ENCODE data around the gene CHST11. TPM values are rescaled to one million over a fixed set of nuclear protein-coding genes. Genes with fewer than 3 reads are reported as not detected.
A peak's percentile ranks its signal among the peaks of the same experiment; 100 is the strongest.

The CHST11 gene
- total and polyA plus RNA-seq, 9 of the 15 experiments (the other 6 are each of a cell fraction or from before 2014, with no cell fraction given): 2.3 to 38.7 (median 15.0) TPM

DNA sequence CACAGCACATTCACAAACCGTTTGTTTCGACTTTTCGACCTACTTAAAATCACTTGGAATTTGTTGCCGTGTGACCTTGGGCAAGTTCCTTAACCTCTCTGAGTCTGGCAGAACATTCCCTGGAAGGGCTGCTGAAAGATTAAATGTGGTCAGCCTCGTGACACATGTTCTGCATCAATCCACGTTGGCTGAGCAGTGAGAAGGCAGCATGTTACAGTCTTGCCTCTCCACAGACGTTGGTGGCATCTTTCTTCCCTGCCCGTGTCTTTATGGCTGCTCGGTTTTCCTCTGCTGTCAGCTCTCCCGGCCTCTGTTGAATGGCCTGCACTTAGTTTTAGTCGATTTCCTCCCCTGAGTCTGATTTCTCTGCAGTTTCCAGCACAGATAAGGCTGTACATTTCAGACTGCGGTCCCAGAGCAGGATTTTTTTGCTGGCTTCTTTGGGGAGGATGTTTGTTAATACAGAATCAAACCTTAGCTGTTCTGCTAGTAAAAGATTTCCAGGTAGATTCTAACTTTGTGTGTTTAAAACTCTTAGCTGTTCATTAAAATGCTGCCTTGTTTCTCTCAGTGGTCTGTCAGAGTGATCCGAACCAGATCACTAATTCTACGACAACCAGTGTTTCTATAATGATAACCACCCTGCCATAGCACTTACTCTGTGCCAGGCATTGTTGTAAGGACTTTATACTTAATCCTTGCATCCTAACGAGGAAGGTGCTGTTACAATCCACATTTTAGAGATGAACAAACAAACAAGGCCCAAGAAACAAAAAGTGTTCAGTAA lies 217.1 kb downstream of the CHST11 start:
- POLR2A ChIA-PET: no interaction called here
- intact Hi-C loops (cut with micrococcal nuclease): no loop called here

More for the DNA sequence above, 217.1 kb downstream of the CHST11 start:
- Histone ChIP-seq H3K27ac (ENCODE audit: extremely low read depth, low read depth, low read length) (no peak overlapping the region), H3K9me3 (replicated peaks; ENCODE audit: control insufficient read depth, insufficient read depth, low read depth, low read length) (no peaks in the 10 kb centered on the region), H3K27me3 (ENCODE audit: control insufficient read depth in 2 of 2, insufficient read depth in 2 of 2, low read length in 2 of 2) (no peaks in the 10 kb centered on the region), H3K9ac (ENCODE audit: insufficient read depth in 1 of 2, low read depth in 2 of 2, low read length in 2 of 2) (no peak overlapping the region), H3K4me3 (no peak overlapping the region), H3K9me1 (ENCODE audit: control insufficient read depth, insufficient read depth, low read length) (no peaks in the 10 kb centered on the region), H3K36me3 (ENCODE audit: control insufficient read depth, insufficient read depth, low read length) (peaks cover 7% of the 10 kb centered on the region; the same call in 1 of the 3 replicates), H3K4me1 (replicated peaks in 1 of 2; ENCODE audit: control insufficient read depth in 2 of 2, insufficient read depth in 2 of 2, low read length in 2 of 2) (peaks cover 21 to 25% of the 10 kb centered on the region in 2 experiments; a peak in 4 of 5 replicates), H3K79me2 (ENCODE audit: control insufficient read depth, insufficient read depth, low read length) (peaks cover 41% of the 10 kb centered on the region), H2AFZ (ENCODE audit: low read depth, low read length) (no peak overlapping the region), H3K4me2 (ENCODE audit: insufficient read depth, low read length) (no peak overlapping the region), H4K20me1 (replicated peaks; ENCODE audit: control insufficient read depth, insufficient read depth, low read length) (no peaks in the 10 kb centered on the region; the same call in 1 of the 2 replicates)
- 60% methylated on average over 15 of the region's 15 CpGs for WGBS (ENCODE audit: insufficient coverage, low coverage, missing lambda C conversion rate)
- ATAC-seq (no peak), FAIRE-seq (no peak), DNase-seq (ENCODE audit: extremely low read depth in 1 of 4, low spot score in 3 of 4) (no peak)
- CTCF ChIA-PET (ENCODE audit: low intra/inter-chr PET ratio): no interaction called here
- TF ChIP-seq ZFP36 (IDR thresholded peaks at IDR 0.05; ENCODE audit: low read depth, low read length, partially characterized antibody): peak; percentile 47
- peak; percentile 11 for TF ChIP-seq MEIS2 (IDR thresholded peaks at IDR 0.05; ENCODE audit: partially characterized antibody)
- no peak for TF ChIP-seq HINFP (tag; conservative IDR thresholded peaks at IDR 0.05; ENCODE audit: low read depth)
- no peak for TF ChIP-seq GTF2E2 (tag; IDR thresholded peaks at IDR 0.05)
- in situ Hi-C loops (cut with MboI): no loop called here
- BruUV-seq (replicated peaks): no TSS peak
